HG03575 (cell line): ENCODE measurements around the gene TRAF3IP1.
"Not testable (repeated sequence)": the region's sequence is repeated elsewhere in the genome, so short reads cannot be mapped to it uniquely, and the experiment has no call there.

Experiments
- ATAC-seq: cut with Tn5 transposase; IDR thresholded peaks from one replicate; pipeline ENCODE4 v1.9.1; 2021; ENCODE audit not compliant: unreplicated experiment, insufficient number of reproducible peaks, low FRiP score; ENCODE audit errors: extremely low read depth

The TRAF3IP1 gene

GRCh38 chr2:238304116-238304515 lies 16.2 kb upstream of the TRAF3IP1 start:
- ATAC-seq, result no peak

- ATAC-seq, result no peak
Measured at GRCh38 chr2:238305092-238305862, 15.0 kb upstream of the TRAF3IP1 start.

GRCh38 chr2:238305965-238306671 lies 14.2 kb upstream of the TRAF3IP1 start:
- ATAC-seq, result no peak

- no peak for ATAC-seq
Measured at GRCh38 chr2:238306672-238306998, 13.7 kb upstream of the TRAF3IP1 start.

- ATAC-seq, result no peak
Measured at GRCh38 chr2:238308177-238308576, 12.1 kb upstream of the TRAF3IP1 start.

- not testable (repeated sequence) for ATAC-seq
Measured at GRCh38 chr2:238310721-238311120, 9.6 kb upstream of the TRAF3IP1 start.

GRCh38 chr2:238313289-238313990 lies 6.9 kb upstream of the TRAF3IP1 start:
- ATAC-seq, result no peak

GRCh38 chr2:238313991-238314350 lies 6.3 kb upstream of the TRAF3IP1 start:
- no peak for ATAC-seq

- no peak for ATAC-seq
Measured at GRCh38 chr2:238314576-238314975, 5.7 kb upstream of the TRAF3IP1 start.

- no peak for ATAC-seq
Measured at GRCh38 chr2:238315031-238315595, 5.2 kb upstream of the TRAF3IP1 start.

GRCh38 chr2:238320648-238321281 lies 447 bp downstream of the TRAF3IP1 start:
- ATAC-seq, result no peak

GRCh38 chr2:238321467-238321866 lies 1.1 kb downstream of the TRAF3IP1 start:
- ATAC-seq, result no peak

GRCh38 chr2:238322001-238322411 lies 1.7 kb downstream of the TRAF3IP1 start:
- ATAC-seq, result no peak

- not testable (repeated sequence) for ATAC-seq
Measured at GRCh38 chr2:238324248-238324647, 3.9 kb downstream of the TRAF3IP1 start.

GRCh38 chr2:238325694-238326093 lies 5.4 kb downstream of the TRAF3IP1 start:
- no peak for ATAC-seq

- ATAC-seq, result no peak
Measured at GRCh38 chr2:238326801-238327365, 6.6 kb downstream of the TRAF3IP1 start.

GRCh38 chr2:238327751-238328150 lies 7.4 kb downstream of the TRAF3IP1 start:
- no peak for ATAC-seq

- ATAC-seq, result no peak
Measured at GRCh38 chr2:238330391-238330790, 10.1 kb downstream of the TRAF3IP1 start.

GRCh38 chr2:238331916-238332315 lies 11.6 kb downstream of the TRAF3IP1 start:
- ATAC-seq, result no peak
